ENCODE results near the gene NFE2L3. TPM values are rescaled to one million over a fixed set of nuclear protein-coding genes. Genes with fewer than 3 reads are reported as not detected.

Gene NFE2L3
- total and polyA plus RNA-seq, 2 donors (not counting 1 experiment from before 2014, with no cell fraction given), result 1.4 to 1.6 TPM

- no peaks in the 10 kb centered on the region for H3K36me3 ChIP-seq (replicated peaks in 1 of 2; ENCODE audit: control extremely low read depth in 1 of 2, control insufficient read depth in 1 of 2, extremely low read depth in 1 of 2, insufficient read depth in 2 of 2, low read length in 1 of 2)
- H3K4me3 Mint-ChIP-seq, result peak overlapping the region; percentile 96
- DNase-seq, result no peak
- WGBS (ENCODE audit: insufficient coverage), result 8% methylated on average over 18 of the region's 18 CpGs
- peaks cover 57% of the 10 kb centered on the region for H3K4me1 Mint-ChIP-seq
- H4K20me1 ChIP-seq (ENCODE audit: control insufficient read depth, insufficient read depth, low read length, poor library complexity, severe bottlenecking), result no peaks in the 10 kb centered on the region
- H3K27ac ChIP-seq (ENCODE audit: low read length in 2 of 2), result no peak overlapping the region
- ChIA-PET POLR2A (no interaction called here), CTCF (no interaction called here)
- H3K9ac ChIP-seq (ENCODE audit: low read length), result peak overlapping the region; percentile 77
- no peaks in the 10 kb centered on the region for H3K27me3 ChIP-seq (replicated peaks in 1 of 4; ENCODE audit: control extremely low read depth in 1 of 4, control insufficient read depth in 3 of 4, insufficient read depth in 4 of 4, low read length in 3 of 4)
- TF ChIP-seq EZH2 (IDR thresholded peaks at IDR 0.05; ENCODE audit: borderline replicate concordance, insufficient read depth, low read depth, low read length, poor library complexity, severe bottlenecking) (no peak), CTCF (IDR thresholded peaks at IDR 0.05) (no peak)
- H2AFZ ChIP-seq (ENCODE audit: insufficient read depth, low read depth, low read length, poor library complexity, severe bottlenecking), result peak overlapping the region; percentile 96
- no peaks in the 10 kb centered on the region for H3K27me3 Mint-ChIP-seq
- no peaks in the 10 kb centered on the region for H3K9me3 Mint-ChIP-seq (ENCODE audit: insufficient read depth)
- peaks cover 0 to 3% (median 0%) of the 10 kb centered on the region in 3 donors for H3K9me3 ChIP-seq (ENCODE audit: control extremely low read depth in 1 of 3, control insufficient read depth in 2 of 3, insufficient read depth in 1 of 3, low read length in 2 of 3)
- H3K4me1 ChIP-seq (ENCODE audit: control insufficient read depth in 2 of 2, insufficient read depth in 2 of 2, low read length in 2 of 2), result peaks cover 42 to 52% of the 10 kb centered on the region in 2 donors
- no peak for ATAC-seq (ENCODE audit: low read depth)
- peak overlapping the region; percentile 84 for H3K27ac Mint-ChIP-seq
- intact Hi-C loops (cut with micrococcal nuclease), result loop anchor here (1.0 to 5.0 kb wide), 5 partner anchors 46 to 711 kb away; partner anchors contain the start of gene SKAP2
- peak overlapping the region; percentile 9 to 90 (median 62) for H3K4me3 ChIP-seq (ENCODE audit: control extremely low read depth in 1 of 5, extremely low read depth in 1 of 5, insufficient read depth in 1 of 5, low read depth in 2 of 5, low read length in 4 of 5)
- H3K79me2 ChIP-seq (ENCODE audit: control insufficient read depth, insufficient read depth, low read length), result no peaks in the 10 kb centered on the region
- peak overlapping the region; percentile 95 for H3K4me2 ChIP-seq (replicated peaks; ENCODE audit: low read depth, low read length, poor library complexity, severe bottlenecking)
Measured at GRCh38 chr7:26153241-26153822, 1.3 kb downstream of the NFE2L3 start.
